ENCODE data around the gene TRPC4AP. TPM values are rescaled to one million over a fixed set of nuclear protein-coding genes. Genes with fewer than 3 reads are reported as not detected.
"Not testable (repeated sequence)": the region's sequence is repeated elsewhere in the genome, so short reads cannot be mapped to it uniquely, and the experiment has no call there.

Gene TRPC4AP
- total and polyA plus RNA-seq, 4 donors = 35.8 to 82.2 (median 67.6) TPM

GRCh38 chr20:35125753-35126152, 33.1 kb upstream of the TRPC4AP start:
- H3K36me3 ChIP-seq (ENCODE audit: control insufficient read depth, insufficient read depth, low read length) = peaks cover 26% of the 10 kb centered on the region
- DNase-seq (ENCODE audit: low read depth in 4 of 6, low spot score in 6 of 6) = no peak

DNA sequence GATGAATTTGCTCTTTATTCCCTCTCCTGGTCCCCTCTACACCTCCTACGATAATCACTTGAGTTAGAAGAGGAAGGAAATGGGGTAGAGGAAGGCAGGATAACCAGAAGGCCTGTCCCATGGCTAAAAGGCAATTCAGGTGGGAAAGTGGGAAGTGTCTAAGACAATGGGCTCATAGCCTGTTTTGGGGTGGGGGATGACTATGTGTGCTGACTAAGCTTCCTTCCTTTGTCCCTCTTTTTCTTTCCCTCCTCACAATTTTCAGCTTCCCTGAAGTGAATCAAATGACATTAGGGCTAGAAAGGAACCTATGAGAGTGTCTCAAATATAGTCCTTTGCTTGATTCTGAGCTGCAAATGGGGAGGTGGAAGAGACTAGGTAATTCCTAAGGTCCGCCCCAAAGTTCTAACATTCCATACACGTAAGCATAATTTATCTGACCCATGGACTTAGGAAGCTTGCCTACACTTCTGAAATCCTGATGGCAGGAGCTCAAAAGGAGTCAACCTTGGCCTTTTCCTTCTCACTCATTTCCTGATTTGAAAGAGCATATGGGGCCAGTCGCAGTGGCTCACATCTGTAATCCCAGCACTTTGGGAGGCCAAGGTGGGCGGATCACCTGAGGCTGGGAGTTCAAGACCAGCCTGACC, 30.3 kb upstream of the TRPC4AP start:
- H3K36me3 ChIP-seq (ENCODE audit: control insufficient read depth, insufficient read depth, low read length) = peaks cover 30% of the 10 kb centered on the region
- WGBS (ENCODE audit: insufficient coverage) = 100% methylated on average over 3 of the region's 5 CpGs
- no peaks in the 10 kb centered on the region for H3K4me1 ChIP-seq (ENCODE audit: control insufficient read depth, insufficient read depth, low read length)
- H3K27ac ChIP-seq (ENCODE audit: low read depth, low read length) = no peak overlapping the region
- no peaks in the 10 kb centered on the region for H3K27me3 ChIP-seq (ENCODE audit: control insufficient read depth, insufficient read depth, low read length)
- H3K4me3 ChIP-seq (ENCODE audit: low read depth, low read length) = no peak overlapping the region
- no peak for DNase-seq (ENCODE audit: low read depth in 4 of 6, low spot score in 6 of 6)
- H3K9me3 ChIP-seq (ENCODE audit: control insufficient read depth, insufficient read depth, low read length) = no peaks in the 10 kb centered on the region

More at GRCh38 chr20:35125753-35126152, 33.1 kb upstream of the TRPC4AP start:
- Histone ChIP-seq H3K27ac (ENCODE audit: low read depth, low read length) (no peak overlapping the region), H3K4me1 (ENCODE audit: control insufficient read depth, insufficient read depth, low read length) (no peaks in the 10 kb centered on the region), H3K27me3 (ENCODE audit: control insufficient read depth, insufficient read depth, low read length) (no peaks in the 10 kb centered on the region), H3K4me3 (ENCODE audit: low read depth, low read length) (no peak overlapping the region), H3K9me3 (ENCODE audit: control insufficient read depth, insufficient read depth, low read length) (no peaks in the 10 kb centered on the region)
- 100% methylated on average over 4 of the region's 5 CpGs for WGBS (ENCODE audit: insufficient coverage)

DNA sequence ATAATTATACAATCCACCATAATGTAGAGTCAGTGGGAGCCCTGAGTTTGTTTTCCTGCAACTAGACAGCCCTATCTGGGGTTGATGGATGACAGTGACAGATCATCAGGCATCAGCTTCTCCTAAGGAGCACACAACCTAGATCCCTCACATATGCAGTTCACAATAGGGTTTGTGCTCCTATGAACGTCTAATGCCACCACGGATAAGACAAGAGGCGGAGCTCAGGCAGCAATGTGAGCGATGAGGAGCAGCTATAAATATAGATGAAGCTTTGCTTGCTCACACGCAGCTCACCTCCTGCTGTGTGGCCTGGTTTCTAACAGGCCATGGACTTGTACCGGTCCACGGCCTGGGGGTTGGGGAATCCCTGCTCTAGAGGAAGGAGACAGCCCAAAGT, 28.6 kb upstream of the TRPC4AP start:
- H3K4me1 ChIP-seq (ENCODE audit: control insufficient read depth, insufficient read depth, low read length) = no peaks in the 10 kb centered on the region
- no peaks in the 10 kb centered on the region for H3K27me3 ChIP-seq (ENCODE audit: control insufficient read depth, insufficient read depth, low read length)
- H3K4me3 ChIP-seq (ENCODE audit: low read depth, low read length) = no peak overlapping the region
- no peaks in the 10 kb centered on the region for H3K9me3 ChIP-seq (ENCODE audit: control insufficient read depth, insufficient read depth, low read length)
- DNase-seq (ENCODE audit: low read depth in 4 of 6, low spot score in 6 of 6) = no peak
- WGBS (ENCODE audit: insufficient coverage) = 81% methylated on average over 7 of the region's 7 CpGs
- H3K36me3 ChIP-seq (ENCODE audit: control insufficient read depth, insufficient read depth, low read length) = peaks cover 27% of the 10 kb centered on the region
- no peak overlapping the region for H3K27ac ChIP-seq (ENCODE audit: low read depth, low read length)

DNA sequence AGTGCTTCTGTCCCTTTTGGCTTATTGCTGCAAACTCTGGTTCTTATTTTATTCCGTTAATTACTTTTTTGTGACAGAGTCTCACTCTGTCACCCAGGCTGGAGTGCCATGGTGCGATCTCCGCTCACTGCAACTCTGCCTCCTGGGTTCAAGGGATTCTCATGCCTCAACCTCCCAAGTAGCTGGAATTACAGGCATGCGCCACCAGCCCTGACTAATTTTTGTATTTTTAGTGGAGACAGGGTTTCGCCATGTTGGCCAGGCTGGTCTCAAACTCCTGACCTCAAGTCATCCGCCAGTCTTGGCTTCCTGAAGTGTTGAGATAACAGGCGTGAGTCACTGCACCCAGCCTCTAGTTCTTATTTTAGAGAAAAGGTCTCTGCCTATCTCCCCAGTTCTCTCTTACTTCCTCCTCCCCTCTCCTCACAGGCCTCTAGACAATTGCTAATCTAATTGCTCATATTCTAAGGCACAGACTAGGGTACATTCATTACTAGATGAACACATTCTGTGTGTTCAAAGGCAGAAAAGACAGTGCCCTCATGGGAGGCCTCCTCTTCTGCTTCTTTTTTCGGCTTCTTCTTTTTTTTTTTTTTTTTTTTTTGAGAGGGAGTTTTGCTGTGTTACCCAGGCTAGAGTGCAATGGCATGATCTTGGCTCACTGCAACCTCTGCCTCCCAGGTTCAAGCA, 27.6 kb upstream of the TRPC4AP start:
- no peak overlapping the region for H3K4me3 ChIP-seq (ENCODE audit: low read depth, low read length)
- 100% methylated on average over 3 of the region's 8 CpGs for WGBS (ENCODE audit: insufficient coverage)
- H3K4me1 ChIP-seq (ENCODE audit: control insufficient read depth, insufficient read depth, low read length) = no peaks in the 10 kb centered on the region
- no peaks in the 10 kb centered on the region for H3K27me3 ChIP-seq (ENCODE audit: control insufficient read depth, insufficient read depth, low read length)
- no peak overlapping the region for H3K27ac ChIP-seq (ENCODE audit: low read depth, low read length)
- H3K9me3 ChIP-seq (ENCODE audit: control insufficient read depth, insufficient read depth, low read length) = no peaks in the 10 kb centered on the region
- peaks cover 33% of the 10 kb centered on the region for H3K36me3 ChIP-seq (ENCODE audit: control insufficient read depth, insufficient read depth, low read length)
- DNase-seq (ENCODE audit: low read depth in 4 of 6, low spot score in 6 of 6) = no peak

GRCh38 chr20:35117629-35118028, 25.0 kb upstream of the TRPC4AP start:
- peaks cover 32% of the 10 kb centered on the region for H3K36me3 ChIP-seq (ENCODE audit: control insufficient read depth, insufficient read depth, low read length)
- no peaks in the 10 kb centered on the region for H3K4me1 ChIP-seq (ENCODE audit: control insufficient read depth, insufficient read depth, low read length)
- H3K9me3 ChIP-seq (ENCODE audit: control insufficient read depth, insufficient read depth, low read length) = no peaks in the 10 kb centered on the region
- H3K27ac ChIP-seq (ENCODE audit: low read depth, low read length) = no peak overlapping the region
- WGBS (ENCODE audit: insufficient coverage) = 100% methylated on average over 1 of the region's 1 CpG
- H3K4me3 ChIP-seq (ENCODE audit: low read depth, low read length) = no peak overlapping the region
- no peaks in the 10 kb centered on the region for H3K27me3 ChIP-seq (ENCODE audit: control insufficient read depth, insufficient read depth, low read length)
- no peak for DNase-seq (ENCODE audit: low read depth in 4 of 6, low spot score in 6 of 6)

- Histone ChIP-seq H3K27me3 (ENCODE audit: control insufficient read depth, insufficient read depth, low read length) (no peaks in the 10 kb centered on the region), H3K36me3 (ENCODE audit: control insufficient read depth, insufficient read depth, low read length) (peaks cover 31% of the 10 kb centered on the region), H3K4me1 (ENCODE audit: control insufficient read depth, insufficient read depth, low read length) (no peaks in the 10 kb centered on the region), H3K27ac (ENCODE audit: low read depth, low read length) (no peak overlapping the region), H3K9me3 (ENCODE audit: control insufficient read depth, insufficient read depth, low read length) (no peaks in the 10 kb centered on the region), H3K4me3 (ENCODE audit: low read depth, low read length) (no peak overlapping the region)
- no peak for DNase-seq (ENCODE audit: low read depth in 4 of 6, low spot score in 6 of 6)
Observed at GRCh38 chr20:35117196-35117595, 24.6 kb upstream of the TRPC4AP start.

- WGBS (ENCODE audit: insufficient coverage) = 97% methylated on average over 4 of the region's 4 CpGs
- H3K9me3 ChIP-seq (ENCODE audit: control insufficient read depth, insufficient read depth, low read length) = no peaks in the 10 kb centered on the region
- no peaks in the 10 kb centered on the region for H3K27me3 ChIP-seq (ENCODE audit: control insufficient read depth, insufficient read depth, low read length)
- peaks cover 24% of the 10 kb centered on the region for H3K36me3 ChIP-seq (ENCODE audit: control insufficient read depth, insufficient read depth, low read length)
- no peak for DNase-seq (ENCODE audit: low read depth in 4 of 6, low spot score in 6 of 6)
- no peaks in the 10 kb centered on the region for H3K4me1 ChIP-seq (ENCODE audit: control insufficient read depth, insufficient read depth, low read length)
- H3K27ac ChIP-seq (ENCODE audit: low read depth, low read length) = no peak overlapping the region
- no peak overlapping the region for H3K4me3 ChIP-seq (ENCODE audit: low read depth, low read length)
Observed at GRCh38 chr20:35116258-35116657, 23.7 kb upstream of the TRPC4AP start.

- WGBS (ENCODE audit: insufficient coverage) = 93% methylated on average over 5 of the region's 11 CpGs
Observed at GRCh38 chr20:35115606-35116005, 23.0 kb upstream of the TRPC4AP start.

DNA sequence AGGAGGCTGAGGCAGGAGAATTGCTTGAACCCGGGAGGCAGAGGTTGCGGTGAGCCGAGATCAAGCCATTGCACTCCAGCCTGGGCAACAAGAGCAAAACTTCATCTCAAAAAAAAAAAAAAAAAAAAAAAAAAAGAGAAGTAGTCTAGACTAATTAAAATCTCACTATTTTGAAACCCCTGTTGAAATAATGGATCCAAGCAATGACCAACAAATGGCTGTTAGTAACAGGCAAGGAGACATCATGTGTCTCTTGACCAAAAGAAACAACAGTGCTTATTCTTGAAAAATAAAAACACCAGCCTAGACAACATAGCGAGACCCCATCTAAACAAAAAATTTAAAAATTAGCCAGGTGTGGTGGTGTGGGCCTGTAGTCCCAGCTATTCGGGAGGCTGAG, 19.7 kb upstream of the TRPC4AP start:
- 20% methylated on average over 1 of the region's 5 CpGs for WGBS (ENCODE audit: insufficient coverage)
- H3K27ac ChIP-seq (ENCODE audit: low read depth, low read length); H3K4me1 ChIP-seq (ENCODE audit: control insufficient read depth, insufficient read depth, low read length); H3K27me3 ChIP-seq (ENCODE audit: control insufficient read depth, insufficient read depth, low read length); DNase-seq (ENCODE audit: low read depth in 4 of 6, low spot score in 6 of 6); H3K9me3 ChIP-seq (ENCODE audit: control insufficient read depth, insufficient read depth, low read length); H3K4me3 ChIP-seq (ENCODE audit: low read depth, low read length): not testable (repeated sequence)
- peaks cover 16% of the 10 kb centered on the region for H3K36me3 ChIP-seq (ENCODE audit: control insufficient read depth, insufficient read depth, low read length)

More at GRCh38 chr20:35115606-35116005, 23.0 kb upstream of the TRPC4AP start:
- no peak overlapping the region for H3K4me3 ChIP-seq (ENCODE audit: low read depth, low read length)
- no peaks in the 10 kb centered on the region for H3K4me1 ChIP-seq (ENCODE audit: control insufficient read depth, insufficient read depth, low read length)
- no peaks in the 10 kb centered on the region for H3K9me3 ChIP-seq (ENCODE audit: control insufficient read depth, insufficient read depth, low read length)
- no peak overlapping the region for H3K27ac ChIP-seq (ENCODE audit: low read depth, low read length)
- H3K36me3 ChIP-seq (ENCODE audit: control insufficient read depth, insufficient read depth, low read length) = peaks cover 22% of the 10 kb centered on the region
- DNase-seq (ENCODE audit: low read depth in 4 of 6, low spot score in 6 of 6) = no peak
- no peaks in the 10 kb centered on the region for H3K27me3 ChIP-seq (ENCODE audit: control insufficient read depth, insufficient read depth, low read length)

Data from spinal cord (tissue), 10 donors.